HCT116 (cell line): ENCODE measurements around the gene COPS3. TPM values are rescaled to one million over a fixed set of nuclear protein-coding genes. Genes with fewer than 3 reads are reported as not detected.

ENCODE experiments used
- ATAC-seq: fragments of 200-7000 bp; cut with Tn5 transposase; 2 replicates; pipeline ENCODE4 v1.9.1; 2020; ENCODE audit warnings: mild to moderate bottlenecking, moderate library complexity
- BruUV-seq: library from RNA; stranded (reverse); fragments of 400-500 nt; replicated peaks from 2 replicates; lab custom pipeline; 2021; lab: Mats Ljungman, UMichigan
- CTCF ChIA-PET: fragments of 300-600 bp; sonication (Branson Sonifier 250); formaldehyde crosslinking; loops from one replicate; lab custom pipeline; 2021; ENCODE audit warnings: antibody characterized with exemption; lab: Charles Lee
- POLR2A ChIA-PET: fragments of 300-600, 350-600 bp; sonication (Branson Sonifier 250); formaldehyde crosslinking; loops from one replicate; lab custom pipeline; 2021; ENCODE audit warnings: antibody characterized with exemption; lab: Charles Lee
- RAD21 ChIA-PET, 2 experiments: fragments of 300-600 bp; sonication (Branson Sonifier 250); formaldehyde crosslinking; loops; one replicate each; lab custom pipeline; 2023; ENCODE audit warnings: low total read pairs in 2 of 2; ENCODE audit not compliant: uncharacterized antibody in 2 of 2, unreplicated experiment in 2 of 2, low non-redundant PET in 1 of 2; lab: Charles Lee
- DNase-seq: peaks from one replicate; pipeline ENCODE4 v3.0.0-alpha.2; 2010; ENCODE audit warnings: low read depth, low spot score
- H2AFZ ChIP-seq: fragments of 200-600 bp; shearing (Covaris generic), sonication (generic); 2 replicates; pipeline ENCODE4 v1.6.1; 2017; ENCODE audit warnings: low read depth, mixed run types, mixed read lengths, antibody characterized with exemption, low read length; ENCODE audit not compliant: poor library complexity, severe bottlenecking
- H3K27ac ChIP-seq: 2 replicates; pipeline ENCODE4 v1.5.1; 2012; ENCODE audit warnings: low read depth, low read length
- H3K27me3 ChIP-seq: fragments of 200-600 bp; sonication (generic); 2 replicates; pipeline ENCODE4 v1.6.1; 2016; ENCODE audit warnings: mixed run types, low read length, mixed read lengths; ENCODE audit not compliant: insufficient read depth
- H3K36me3 ChIP-seq, 2 experiments: fragments of 200-500 bp in 1 of 2; fragments of 200-600 bp in 1 of 2; sonication (Bioruptor generic) in 1 of 2; sonication (generic) in 1 of 2; 2 replicates each; pipeline versions ENCODE4 v1.5.1 to v1.6.1; 2014 to 2016; ENCODE audit warnings: low read length in 2 of 2, inconsistent platforms in 1 of 2, mixed read lengths in 1 of 2, mixed run types in 1 of 2; ENCODE audit not compliant: insufficient read depth in 2 of 2, control insufficient read depth in 1 of 2
- H3K4me1 ChIP-seq, 2 experiments: fragments of 200-600 bp in 1 of 2; sonication (generic) in 1 of 2; 2 replicates each; pipeline versions ENCODE4 v1.5.1 to v1.6.1; 2012 to 2017; ENCODE audit warnings: low read length in 2 of 2, inconsistent platforms in 1 of 2, mild to moderate bottlenecking in 1 of 2, mixed read lengths in 1 of 2, mixed run types in 1 of 2, moderate library complexity in 1 of 2; ENCODE audit not compliant: insufficient read depth in 2 of 2, control insufficient read depth in 1 of 2
- H3K4me2 ChIP-seq: fragments of 200-600 bp; sonication (generic); 2 replicates; pipeline ENCODE4 v1.6.1; 2017; ENCODE audit warnings: mixed run types, low read length, mixed read lengths
- H3K4me3 ChIP-seq, 2 experiments: fragments of 200-600 bp in 1 of 2; sonication (generic) in 1 of 2; replicated peaks in 1 of 2; 2 replicates each; pipeline ENCODE4 v1.5.1; 2011 to 2016; ENCODE audit warnings: low read length in 2 of 2, control low read depth in 1 of 2, low read depth in 1 of 2, mild to moderate bottlenecking in 1 of 2, mixed read lengths in 1 of 2, mixed run types in 1 of 2
- H3K79me2 ChIP-seq: fragments of 200-600 bp; sonication (generic); 2 replicates; pipeline ENCODE4 v1.6.1; 2017; ENCODE audit warnings: mild to moderate bottlenecking, mixed run types, low read length, moderate library complexity, mixed read lengths; ENCODE audit not compliant: insufficient read depth
- H3K9ac ChIP-seq: fragments of 200-600 bp; sonication (generic); 2 replicates; pipeline ENCODE4 v1.6.1; 2016; ENCODE audit warnings: low read length, mixed read lengths
- H3K9me2 ChIP-seq: fragments of 200-600 bp; sonication (generic), shearing (Covaris generic); 2 replicates; pipeline ENCODE4 v1.6.1; 2017; ENCODE audit warnings: mixed run types, mild to moderate bottlenecking, moderate library complexity; ENCODE audit not compliant: insufficient read depth
- H3K9me3 ChIP-seq, 2 experiments: fragments of 200-500 bp in 1 of 2; fragments of 200-600 bp in 1 of 2; sonication (Bioruptor generic) in 1 of 2; sonication (generic) in 1 of 2; 2 replicates each; pipeline ENCODE4 v1.6.1; 2014 to 2017; ENCODE audit warnings: low read length in 2 of 2, mixed read lengths in 2 of 2, inconsistent platforms in 1 of 2, low read depth in 1 of 2, mild to moderate bottlenecking in 1 of 2, mixed run types in 1 of 2, moderate library complexity in 1 of 2; ENCODE audit not compliant: control insufficient read depth in 1 of 2, insufficient read depth in 1 of 2
- H4K20me1 ChIP-seq: fragments of 200-600 bp; sonication (generic), shearing (Covaris generic); 2 replicates; pipeline ENCODE4 v1.6.1; 2017; ENCODE audit warnings: mixed run types, mild to moderate bottlenecking, moderate library complexity; ENCODE audit not compliant: insufficient read depth
- CEBPB ChIP-seq: IDR thresholded peaks from 2 replicates; pipeline ENCODE4 v1.6.1; 2012; ENCODE audit warnings: low read depth
- CTCF ChIP-seq, 3 experiments: fragments of 200-600 bp in 1 of 3; sonication (generic) in 1 of 3; IDR thresholded peaks in 2 of 3; conservative IDR thresholded peaks in 1 of 3; 2 replicates each; pipeline ENCODE4 v1.5.1; 2012 to 2017; ENCODE audit warnings: low read depth in 2 of 3, low read length in 2 of 3, antibody characterized with exemption in 1 of 3, borderline replicate concordance in 1 of 3, control low read depth in 1 of 3, mild to moderate bottlenecking in 1 of 3, mixed read lengths in 1 of 3, mixed run types in 1 of 3, moderate library complexity in 1 of 3; ENCODE audit not compliant: insufficient read depth in 1 of 3
- EZH2 ChIP-seq: fragments of 200-600 bp; sonication (generic); IDR thresholded peaks from 2 replicates; pipeline ENCODE4 v1.6.1; 2017; ENCODE audit warnings: antibody characterized with exemption, mixed run types
- FOSL1 ChIP-seq: IDR thresholded peaks from 2 replicates; pipeline ENCODE4 v1.6.1; 2012; ENCODE audit warnings: low read depth
- JUND ChIP-seq: IDR thresholded peaks from 2 replicates; pipeline ENCODE4 v1.6.1; 2012
- POLR2AphosphoS5 ChIP-seq: IDR thresholded peaks from 2 replicates; pipeline ENCODE4 v1.6.1; 2011; ENCODE audit warnings: mild to moderate bottlenecking, low read depth, low read length, moderate library complexity
- SP1 ChIP-seq: IDR thresholded peaks from 2 replicates; pipeline ENCODE4 v1.6.1; 2012; ENCODE audit warnings: low read depth
- TCF7L2 ChIP-seq: IDR thresholded peaks from 2 replicates; pipeline ENCODE4 v1.7.0; 2011; ENCODE audit warnings: borderline replicate concordance, inconsistent platforms; ENCODE audit not compliant: insufficient read depth, insufficient read length; ENCODE audit errors: extremely low read depth
- ZFX ChIP-seq: fragments of 450-650 bp; IDR thresholded peaks from 2 replicates; pipeline ENCODE4 v1.6.1; 2017
- ZNF274 ChIP-seq: fragments of 200-500 bp; sonication (Bioruptor generic); IDR thresholded peaks from 2 replicates; pipeline ENCODE4 v1.6.1; 2014; ENCODE audit warnings: mild to moderate bottlenecking, low read depth, low read length, inconsistent platforms
- intact Hi-C: fragments of 100-400 bp; cut with micrococcal nuclease; formaldehyde crosslinking; loops from 2 replicates; pipeline ENCODE4 v1.10.0; 2022
- total RNA-seq: library from RNA; stranded (reverse); gene quantifications from one replicate; pipeline ENCODE4 v1.2.1, GENCODE V29; 2021; ENCODE audit not compliant: unreplicated experiment
- TF ChIP-seq, protein P1 (sequence below): IDR thresholded peaks from 2 replicates; pipeline ENCODE4 v1.6.1; 2012; ENCODE audit warnings: low read depth

COPS3 gene
- total RNA-seq, 1 experiment from 2014 or later, result 99.0 TPM

DNA sequence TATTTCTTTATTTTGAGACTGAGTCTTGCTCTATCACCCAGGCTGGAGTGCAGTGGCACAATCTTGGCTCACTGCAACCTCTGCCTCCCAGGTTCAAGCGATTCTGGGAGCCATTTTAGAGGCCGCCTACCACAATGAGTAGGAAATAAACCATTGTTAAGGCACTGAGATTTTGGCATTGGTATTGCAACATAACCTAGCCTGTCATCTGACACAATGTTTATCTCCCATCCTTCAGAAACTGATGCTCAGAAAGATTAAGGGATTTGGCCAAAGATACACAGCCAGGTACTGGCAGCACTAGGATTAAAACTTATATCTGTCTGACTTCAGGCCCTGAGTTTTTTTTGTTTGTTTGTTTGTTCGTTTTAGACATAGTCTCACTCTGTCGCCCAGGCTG, 8.0 kb upstream of the COPS3 start:
- no peaks in the 10 kb centered on the region for H3K36me3 ChIP-seq
- H3K27ac ChIP-seq, result no peak overlapping the region
- H3K27me3 ChIP-seq, result no peaks in the 10 kb centered on the region
- H4K20me1 ChIP-seq, result no peaks in the 10 kb centered on the region
- no peaks in the 10 kb centered on the region for H3K4me1 ChIP-seq
- H3K79me2 ChIP-seq, result no peaks in the 10 kb centered on the region
- intact Hi-C loops, result no loop called here
- BruUV-seq, result no TSS peak
- H3K9me3 ChIP-seq, result no peaks in the 10 kb centered on the region
- ChIA-PET POLR2A (no interaction called here), CTCF (no interaction called here), RAD21 (no interaction called here)
- DNase-seq (no peak), ATAC-seq (no peak)
- H2AFZ ChIP-seq, result no peak overlapping the region
- H3K4me3 ChIP-seq, result no peak overlapping the region
- H3K4me2 ChIP-seq, result no peak overlapping the region
- H3K9ac ChIP-seq, result no peak overlapping the region
- H3K9me2 ChIP-seq, result no peaks in the 10 kb centered on the region
- TF ChIP-seq, protein P1, sequence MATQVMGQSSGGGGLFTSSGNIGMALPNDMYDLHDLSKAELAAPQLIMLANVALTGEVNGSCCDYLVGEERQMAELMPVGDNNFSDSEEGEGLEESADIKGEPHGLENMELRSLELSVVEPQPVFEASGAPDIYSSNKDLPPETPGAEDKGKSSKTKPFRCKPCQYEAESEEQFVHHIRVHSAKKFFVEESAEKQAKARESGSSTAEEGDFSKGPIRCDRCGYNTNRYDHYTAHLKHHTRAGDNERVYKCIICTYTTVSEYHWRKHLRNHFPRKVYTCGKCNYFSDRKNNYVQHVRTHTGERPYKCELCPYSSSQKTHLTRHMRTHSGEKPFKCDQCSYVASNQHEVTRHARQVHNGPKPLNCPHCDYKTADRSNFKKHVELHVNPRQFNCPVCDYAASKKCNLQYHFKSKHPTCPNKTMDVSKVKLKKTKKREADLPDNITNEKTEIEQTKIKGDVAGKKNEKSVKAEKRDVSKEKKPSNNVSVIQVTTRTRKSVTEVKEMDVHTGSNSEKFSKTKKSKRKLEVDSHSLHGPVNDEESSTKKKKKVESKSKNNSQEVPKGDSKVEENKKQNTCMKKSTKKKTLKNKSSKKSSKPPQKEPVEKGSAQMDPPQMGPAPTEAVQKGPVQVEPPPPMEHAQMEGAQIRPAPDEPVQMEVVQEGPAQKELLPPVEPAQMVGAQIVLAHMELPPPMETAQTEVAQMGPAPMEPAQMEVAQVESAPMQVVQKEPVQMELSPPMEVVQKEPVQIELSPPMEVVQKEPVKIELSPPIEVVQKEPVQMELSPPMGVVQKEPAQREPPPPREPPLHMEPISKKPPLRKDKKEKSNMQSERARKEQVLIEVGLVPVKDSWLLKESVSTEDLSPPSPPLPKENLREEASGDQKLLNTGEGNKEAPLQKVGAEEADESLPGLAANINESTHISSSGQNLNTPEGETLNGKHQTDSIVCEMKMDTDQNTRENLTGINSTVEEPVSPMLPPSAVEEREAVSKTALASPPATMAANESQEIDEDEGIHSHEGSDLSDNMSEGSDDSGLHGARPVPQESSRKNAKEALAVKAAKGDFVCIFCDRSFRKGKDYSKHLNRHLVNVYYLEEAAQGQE, result no peak
- TF ChIP-seq POLR2AphosphoS5 (no peak), TCF7L2 (no peak), ZFX (no peak), FOSL1 (no peak), JUND (no peak)

DNA sequence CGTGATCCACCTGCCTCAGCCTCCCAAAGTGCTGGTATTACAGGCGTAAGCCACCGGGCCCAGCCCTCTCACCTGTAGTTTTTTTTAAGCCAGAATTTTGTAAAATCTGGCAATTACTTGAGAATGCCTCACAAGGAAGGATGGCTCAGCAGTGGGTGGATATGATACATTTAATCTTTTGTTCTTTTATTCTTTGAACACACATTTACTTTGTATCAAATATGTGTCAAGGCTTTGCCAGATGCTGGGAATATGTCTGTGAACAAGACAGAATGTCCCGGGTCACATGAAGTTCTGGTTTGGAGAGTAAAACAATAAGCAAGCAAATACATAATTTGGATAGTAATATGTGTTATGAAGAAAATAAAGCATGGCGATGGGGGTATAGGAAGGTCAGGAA, 4.9 kb upstream of the COPS3 start:
- H3K4me3 ChIP-seq, result no peak overlapping the region
- intact Hi-C loops, result no loop called here
- no peaks in the 10 kb centered on the region for H3K79me2 ChIP-seq
- H4K20me1 ChIP-seq, result no peaks in the 10 kb centered on the region
- RAD21 ChIA-PET, result no interaction called here
- H3K4me2 ChIP-seq, result no peak overlapping the region
- no peaks in the 10 kb centered on the region for H3K9me3 ChIP-seq
- peaks cover 4 to 7% of the 10 kb centered on the region in 2 experiments; a peak in 3 of 4 replicates for H3K4me1 ChIP-seq
- no peaks in the 10 kb centered on the region for H3K27me3 ChIP-seq
- H2AFZ ChIP-seq, result no peak overlapping the region
- no peak overlapping the region for H3K9ac ChIP-seq
- CTCF ChIA-PET, result no interaction called here
- POLR2A ChIA-PET, result no interaction called here
- no peaks in the 10 kb centered on the region for H3K9me2 ChIP-seq
- TF ChIP-seq ZNF274 (no peak), CTCF (IDR thresholded peaks at IDR 0.05 in 2 of 3, conservative IDR thresholded peaks at IDR 0.05 in 1 of 3; ENCODE audit: borderline replicate concordance in 1 of 3, insufficient read depth in 1 of 3, low read depth in 2 of 3, low read length in 2 of 3) (no peak), SP1 (no peak), CEBPB (no peak), EZH2 (no peak)
- TF ChIP-seq, all 23 proteins: peak for 0
- ATAC-seq (no peak), DNase-seq (no peak)
- Histone ChIP-seq H3K27ac (no peak overlapping the region), H3K36me3 (no peaks in the 10 kb centered on the region)
- no TSS peak for BruUV-seq
